Adrenal gland (tissue), 5 donors: ENCODE data around the gene OSBPL9.

Source experiments
- POLR2A ChIP-seq, 2 donors: fragments of 450-650 bp; IDR thresholded peaks; one replicate each; pipeline ENCODE4 v1.6.1; 2017; ENCODE audit warnings: antibody characterized with exemption in 2 of 2, mild to moderate bottlenecking in 2 of 2, moderate library complexity in 1 of 2
- TF ChIP-seq, protein P1 (sequence below), 6 experiments: fragments of 450-650 bp in 4 of 6; fragments of 200-600 bp in 2 of 6; sonication (generic) in 1 of 6; IDR thresholded peaks; 1 replicate in 5 of 6; 2 replicates in 1 of 6; pipeline versions ENCODE4 v1.5.1 to v1.8.0; 2016 to 2021; ENCODE audit warnings: antibody characterized with exemption in 6 of 6, mild to moderate bottlenecking in 2 of 6, moderate library complexity in 1 of 6
- donor health status: DM: no; HTN: no; CAD: no.

DNA sequence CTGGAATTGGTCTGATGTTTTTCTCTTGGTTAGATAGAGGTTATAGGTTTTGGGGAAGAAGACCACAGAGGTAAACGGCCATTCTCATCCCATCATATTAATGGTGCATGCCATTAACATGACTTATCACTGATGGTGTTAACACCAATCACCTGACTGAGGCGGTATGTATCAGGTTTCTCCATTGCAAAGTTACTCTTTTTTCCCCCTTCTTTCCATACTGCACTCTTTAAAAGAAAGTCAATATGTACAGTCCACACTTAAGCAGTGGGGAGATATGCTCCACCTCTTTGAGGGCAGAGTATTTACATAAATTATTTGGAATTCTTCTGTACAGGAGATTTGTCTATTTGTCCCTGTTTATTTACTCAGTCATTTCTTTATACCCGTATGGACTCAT is 35.7 kb upstream of the OSBPL9 start:
- TF ChIP-seq, protein P1, sequence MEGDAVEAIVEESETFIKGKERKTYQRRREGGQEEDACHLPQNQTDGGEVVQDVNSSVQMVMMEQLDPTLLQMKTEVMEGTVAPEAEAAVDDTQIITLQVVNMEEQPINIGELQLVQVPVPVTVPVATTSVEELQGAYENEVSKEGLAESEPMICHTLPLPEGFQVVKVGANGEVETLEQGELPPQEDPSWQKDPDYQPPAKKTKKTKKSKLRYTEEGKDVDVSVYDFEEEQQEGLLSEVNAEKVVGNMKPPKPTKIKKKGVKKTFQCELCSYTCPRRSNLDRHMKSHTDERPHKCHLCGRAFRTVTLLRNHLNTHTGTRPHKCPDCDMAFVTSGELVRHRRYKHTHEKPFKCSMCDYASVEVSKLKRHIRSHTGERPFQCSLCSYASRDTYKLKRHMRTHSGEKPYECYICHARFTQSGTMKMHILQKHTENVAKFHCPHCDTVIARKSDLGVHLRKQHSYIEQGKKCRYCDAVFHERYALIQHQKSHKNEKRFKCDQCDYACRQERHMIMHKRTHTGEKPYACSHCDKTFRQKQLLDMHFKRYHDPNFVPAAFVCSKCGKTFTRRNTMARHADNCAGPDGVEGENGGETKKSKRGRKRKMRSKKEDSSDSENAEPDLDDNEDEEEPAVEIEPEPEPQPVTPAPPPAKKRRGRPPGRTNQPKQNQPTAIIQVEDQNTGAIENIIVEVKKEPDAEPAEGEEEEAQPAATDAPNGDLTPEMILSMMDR (IDR thresholded peaks at IDR 0.05): no peak
- TF ChIP-seq POLR2A (IDR thresholded peaks at IDR 0.05): no peak
